ENCODE data around the gene DNAH2. TPM values are rescaled to one million over a fixed set of nuclear protein-coding genes. Genes with fewer than 3 reads are reported as not detected.

DNAH2 gene
- total and polyA plus RNA-seq, 2 experiments from 2014 or later, result 0.38 TPM; not detected in 1

GRCh38 chr17:7695586-7695985, 22.0 kb upstream of the DNAH2 start:
- no peak overlapping the region for H3K27ac ChIP-seq (ENCODE audit: low read depth)
- H3K4me3 Mint-ChIP-seq, result no peak overlapping the region; the same call in 2 of the 3 replicates
- no peaks in the 10 kb centered on the region for H3K79me2 ChIP-seq (replicated peaks; ENCODE audit: insufficient read depth)
- H3F3A ChIP-seq (replicated peaks; ENCODE audit: low read depth), result no peaks in the 10 kb centered on the region
- no peaks in the 10 kb centered on the region; the same call in 2 of the 3 replicates for H3K9me3 Mint-ChIP-seq
- no peak overlapping the region for H3K4me3 ChIP-seq
- H4K20me1 ChIP-seq (replicated peaks; ENCODE audit: insufficient read depth), result no peaks in the 10 kb centered on the region
- H3K27ac Mint-ChIP-seq, result peak overlapping the region; percentile 52
- H3K36me3 ChIP-seq (ENCODE audit: insufficient read depth), result no peaks in the 10 kb centered on the region
- H3K4me1 ChIP-seq (ENCODE audit: insufficient read depth), result no peaks in the 10 kb centered on the region
- no peaks in the 10 kb centered on the region for H3K9me2 ChIP-seq (ENCODE audit: insufficient read depth)
- no peak overlapping the region for H3K4me2 ChIP-seq
- no peaks in the 10 kb centered on the region for H3K4me1 Mint-ChIP-seq
- H2AFZ ChIP-seq, result no peak overlapping the region
- peaks cover 29% of the 10 kb centered on the region for H3K36me3 Mint-ChIP-seq (ENCODE audit: low read depth)
- DNase-seq (ENCODE audit: low spot score) (no peak), ATAC-seq (no peak)
- TF ChIP-seq NANOG (IDR thresholded peaks at IDR 0.05; ENCODE audit: borderline replicate concordance) (no peak), CTCF (conservative IDR thresholded peaks at IDR 0.05; ENCODE audit: low read depth in 2 of 2) (no peak), REST (IDR thresholded peaks at IDR 0.05; ENCODE audit: unreplicated experiment) (no peak), ZNF331 (CRISPR knock-in tag; IDR thresholded peaks at IDR 0.05; ENCODE audit: low read depth) (no peak), CREB1 (CRISPR knock-in tag; IDR thresholded peaks at IDR 0.05; ENCODE audit: low read depth) (no peak), ETS1 (IDR thresholded peaks at IDR 0.05) (no peak), ZNF114 (CRISPR knock-in tag; IDR thresholded peaks at IDR 0.05) (no peak), JUNB (IDR thresholded peaks at IDR 0.05; ENCODE audit: unreplicated experiment) (no peak), EZH2phosphoT487 (IDR thresholded peaks at IDR 0.05; ENCODE audit: unreplicated experiment) (no peak), ZNF462 (CRISPR knock-in tag; IDR thresholded peaks at IDR 0.05) (no peak), STAT1 (IDR thresholded peaks at IDR 0.05; ENCODE audit: unreplicated experiment) (no peak), POLR2AphosphoS5 (IDR thresholded peaks at IDR 0.05; ENCODE audit: low read depth) (no peak), EZH2 (IDR thresholded peaks at IDR 0.05; ENCODE audit: low read depth, unreplicated experiment) (no peak)
- no peaks in the 10 kb centered on the region for H3K27me3 ChIP-seq (ENCODE audit: insufficient read depth)
- peaks cover 14% of the 10 kb centered on the region for H3K27me3 Mint-ChIP-seq (ENCODE audit: insufficient read depth, low read depth, poor library complexity)

All from GM23338 (cell line).